ENCODE measurements around the gene PRRX2.
"Not testable (repeated sequence)": the region's sequence is repeated elsewhere in the genome, so short reads cannot be mapped to it uniquely, and the experiment has no call there.

The PRRX2 gene

GRCh38 chr9:129655154-129655553, 10.3 kb upstream of the PRRX2 start:
- DNase-seq, result no peak

GRCh38 chr9:129655696-129656095, 9.8 kb upstream of the PRRX2 start:
- DNase-seq, result no peak

- no peak for DNase-seq
Measured at GRCh38 chr9:129656795-129657390, 8.6 kb upstream of the PRRX2 start.

- DNase-seq, result no peak
Measured at GRCh38 chr9:129661029-129661428, 4.4 kb upstream of the PRRX2 start.

GRCh38 chr9:129662239-129662638, 3.2 kb upstream of the PRRX2 start:
- not testable (repeated sequence) for DNase-seq

- peak in 2 of 6 experiments; percentile 20 to 36 for DNase-seq
Measured at GRCh38 chr9:129664746-129665388, 580 bp upstream of the PRRX2 start.

- peak in 1 of 6 experiments; percentile 25 for DNase-seq
Measured at GRCh38 chr9:129665814-129666520, 520 bp downstream of the PRRX2 start.

GRCh38 chr9:129666575-129666974, 1.1 kb downstream of the PRRX2 start:
- DNase-seq, result no peak

GRCh38 chr9:129667378-129667777, 1.9 kb downstream of the PRRX2 start:
- no peak for DNase-seq

GRCh38 chr9:129667850-129668249, 2.4 kb downstream of the PRRX2 start:
- no peak for DNase-seq

- no peak for DNase-seq
Measured at GRCh38 chr9:129669141-129669718, 3.8 kb downstream of the PRRX2 start.

- DNase-seq, result no peak
Measured at GRCh38 chr9:129669946-129670345, 4.5 kb downstream of the PRRX2 start.

GRCh38 chr9:129671065-129671464, 5.6 kb downstream of the PRRX2 start:
- no peak for DNase-seq

GRCh38 chr9:129671519-129671918, 6.1 kb downstream of the PRRX2 start:
- DNase-seq, result no peak

- DNase-seq, result no peak
Measured at GRCh38 chr9:129672702-129673101, 7.3 kb downstream of the PRRX2 start.

GRCh38 chr9:129673602-129674001, 8.2 kb downstream of the PRRX2 start:
- no peak for DNase-seq

- DNase-seq, result no peak
Measured at GRCh38 chr9:129674229-129674628, 8.8 kb downstream of the PRRX2 start.

- DNase-seq, result no peak
Measured at GRCh38 chr9:129675620-129676019, 10.2 kb downstream of the PRRX2 start.

- DNase-seq, result no peak
Measured at GRCh38 chr9:129676287-129676686, 10.8 kb downstream of the PRRX2 start.

GRCh38 chr9:129676975-129677374, 11.5 kb downstream of the PRRX2 start:
- no peak for DNase-seq

- DNase-seq, result no peak
Measured at GRCh38 chr9:129677456-129677855, 12.0 kb downstream of the PRRX2 start.

- DNase-seq, result no peak
Measured at GRCh38 chr9:129678844-129679243, 13.4 kb downstream of the PRRX2 start.

GRCh38 chr9:129679537-129679936, 14.1 kb downstream of the PRRX2 start:
- DNase-seq, result no peak

GRCh38 chr9:129681924-129682323, 16.5 kb downstream of the PRRX2 start:
- DNase-seq, result no peak
